Sciatic nerve (tissue), 2 donors: ENCODE results near the gene NPLOC4. TPM values are rescaled to one million over a fixed set of nuclear protein-coding genes. Genes with fewer than 3 reads are reported as not detected.
"Not testable (repeated sequence)": the region's sequence is repeated elsewhere in the genome, so short reads cannot be mapped to it uniquely, and the experiment has no call there.

Source experiments
- ATAC-seq: fragments of 200-7000 bp; cut with Tn5 transposase; one replicate; pipeline ENCODE4 v1.9.1; 2020; ENCODE audit warnings: mild to moderate bottlenecking, moderate library complexity
- DNase-seq: peaks from one replicate; pipeline ENCODE4 v3.0.0-alpha.2; 2020; ENCODE audit warnings: low spot score
- intact Hi-C: fragments of 100-400 bp; cut with DNase I; formaldehyde crosslinking; loops from one replicate; pipeline ENCODE4 v1.14.2; 2022
- total RNA-seq: library from RNA; stranded (reverse); fragmentation: NEBNext Ultra II Directional; extraction: Animal tissue kit (Norgen Biotek cat#: 25700); gene quantifications from one replicate; pipeline ENCODE4 v1.2.1, GENCODE V29; 2021
- donor health status: DM: no; HTN: no; CAD: no.
- donor health status: DM: no; HTN: no; CAD: no.

NPLOC4 gene
- total RNA-seq, 1 donor from 2014 or later: 82.3 TPM

- no peak for ATAC-seq
- intact Hi-C loops: loop anchor here (10.0 kb wide), 1 partner anchor 540 kb away; no protein-coding TSS in a partner anchor
- DNase-seq: no peak
Observed at GRCh38 chr17:81644496-81644895, 7.6 kb upstream of the NPLOC4 start.

DNA sequence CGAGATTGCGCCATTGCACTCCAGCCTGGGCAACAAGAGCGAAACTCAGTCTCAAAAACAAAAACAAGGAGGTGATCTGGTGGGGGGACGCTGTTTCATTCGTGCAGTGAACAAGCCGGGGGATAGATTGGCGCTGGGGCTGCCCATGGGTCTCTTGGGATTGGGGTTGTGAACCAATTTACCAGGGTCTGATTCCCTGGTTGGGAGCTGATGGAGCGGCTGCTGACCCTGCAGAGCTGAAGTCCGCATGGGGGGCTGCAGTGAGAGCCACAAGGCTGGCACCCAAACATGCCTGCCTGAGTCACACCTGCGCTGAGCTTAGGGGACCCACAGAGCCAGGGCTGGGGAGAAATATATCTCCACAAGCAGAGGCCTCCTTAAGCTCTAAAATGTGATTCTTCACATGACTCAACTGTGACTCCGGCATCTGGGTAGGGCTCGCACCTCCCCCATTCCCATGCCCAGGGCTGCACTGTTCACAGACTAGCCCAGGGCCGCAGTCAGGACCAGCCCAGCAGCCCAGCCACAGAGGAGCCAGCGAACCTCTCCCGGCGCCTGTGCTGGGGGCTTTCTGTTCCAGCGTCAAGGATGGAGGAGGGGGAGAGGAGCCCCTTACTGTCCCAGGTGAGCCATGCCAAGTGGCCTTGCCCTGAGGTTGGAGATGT lies 5.0 kb upstream of the NPLOC4 start:
- intact Hi-C loops: loop anchor here (10.0 kb wide), 1 partner anchor 543 kb away; no protein-coding TSS in a partner anchor
- no peak for DNase-seq
- ATAC-seq: no peak

- ATAC-seq (no peak), DNase-seq (no peak)
- intact Hi-C loops: loop anchor here (10.0 kb wide), 1 partner anchor 545 kb away; no protein-coding TSS in a partner anchor
Observed at GRCh38 chr17:81640011-81640410, 3.1 kb upstream of the NPLOC4 start.

- ATAC-seq (no peak), DNase-seq (no peak)
- intact Hi-C loops: no loop called here
Observed at GRCh38 chr17:81638683-81639082, 1.8 kb upstream of the NPLOC4 start.

- no peak for DNase-seq
- ATAC-seq: peak; percentile 6
- intact Hi-C loops: no loop called here
Observed at GRCh38 chr17:81635973-81636504, 873 bp downstream of the NPLOC4 start.

DNA sequence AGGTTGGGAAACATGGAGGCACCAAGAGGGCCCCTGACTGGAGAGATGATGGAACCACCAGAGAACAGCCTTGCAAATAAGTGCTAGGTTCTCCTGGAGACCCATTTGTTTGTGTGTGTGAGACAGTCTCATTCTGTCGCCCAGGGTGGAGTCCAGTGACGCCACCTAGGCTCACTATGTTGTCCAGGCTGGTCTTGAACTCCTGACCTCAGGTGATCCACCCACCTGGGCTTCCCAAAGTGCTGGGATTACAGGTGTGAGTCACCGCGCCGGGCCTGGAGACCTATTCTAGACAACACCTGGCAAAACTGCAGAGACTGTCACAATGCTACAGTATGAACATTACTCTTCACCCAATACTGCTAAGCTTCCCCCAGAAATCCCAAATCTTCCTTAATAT lies 1.5 kb downstream of the NPLOC4 start:
- ATAC-seq: no peak
- intact Hi-C loops: no loop called here

GRCh38 chr17:81631482-81631881 lies 5.4 kb downstream of the NPLOC4 start:
- intact Hi-C loops: no loop called here
- no peak for DNase-seq
- ATAC-seq: no peak

More for the DNA sequence above, 1.5 kb downstream of the NPLOC4 start:
- no peak for DNase-seq

DNA sequence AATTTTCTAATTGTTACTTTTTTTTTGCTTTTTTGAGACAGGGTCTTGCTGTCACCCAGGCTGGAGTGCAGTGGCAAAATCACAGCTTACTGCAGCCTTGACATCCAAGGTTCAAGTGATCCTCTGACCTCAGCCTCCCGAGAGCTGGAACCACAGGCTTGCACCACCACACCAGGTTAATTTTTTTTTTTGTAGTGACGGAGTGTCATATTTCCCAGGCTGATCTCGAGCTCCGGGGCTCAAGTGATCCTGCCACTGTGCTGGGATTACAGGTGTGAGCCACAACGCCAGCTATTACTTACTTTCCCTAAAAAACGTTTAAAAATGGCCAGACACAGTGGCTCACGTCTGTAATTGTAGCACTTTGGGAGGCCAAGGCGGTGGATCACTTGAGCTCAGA lies 6.6 kb downstream of the NPLOC4 start:
- no peak for ATAC-seq
- intact Hi-C loops: no loop called here
- DNase-seq: no peak

- ATAC-seq (peak; percentile 48), DNase-seq (no peak)
- intact Hi-C loops: no loop called here
Observed at GRCh38 chr17:81621494-81622130, 15.3 kb downstream of the NPLOC4 start.

DNA sequence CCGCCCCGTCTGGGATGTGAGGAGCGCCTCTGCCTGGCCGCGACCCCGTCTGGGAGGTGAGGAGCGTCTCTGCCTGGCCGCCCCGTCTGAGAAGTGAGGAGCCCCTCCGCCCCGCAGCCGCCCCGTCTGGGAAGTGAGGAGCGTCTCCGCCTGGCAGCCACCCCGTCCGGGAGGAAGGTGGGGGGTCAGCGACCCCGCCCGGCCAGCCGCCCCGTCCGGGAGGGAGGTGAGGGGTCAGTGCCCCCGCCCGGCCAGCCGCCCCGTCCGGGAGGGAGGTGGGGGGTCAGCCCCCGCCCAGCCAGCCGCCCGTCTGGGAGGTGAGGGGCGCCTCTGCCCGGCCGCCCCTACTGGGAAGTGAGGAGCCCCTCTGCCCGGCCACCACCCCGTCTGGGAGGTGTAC lies 18.6 kb downstream of the NPLOC4 start:
- intact Hi-C loops, ATAC-seq, DNase-seq: not testable (repeated sequence)

- intact Hi-C loops: no loop called here
- ATAC-seq: no peak
- DNase-seq: no peak
Observed at GRCh38 chr17:81616877-81617276, 20.0 kb downstream of the NPLOC4 start.

DNA sequence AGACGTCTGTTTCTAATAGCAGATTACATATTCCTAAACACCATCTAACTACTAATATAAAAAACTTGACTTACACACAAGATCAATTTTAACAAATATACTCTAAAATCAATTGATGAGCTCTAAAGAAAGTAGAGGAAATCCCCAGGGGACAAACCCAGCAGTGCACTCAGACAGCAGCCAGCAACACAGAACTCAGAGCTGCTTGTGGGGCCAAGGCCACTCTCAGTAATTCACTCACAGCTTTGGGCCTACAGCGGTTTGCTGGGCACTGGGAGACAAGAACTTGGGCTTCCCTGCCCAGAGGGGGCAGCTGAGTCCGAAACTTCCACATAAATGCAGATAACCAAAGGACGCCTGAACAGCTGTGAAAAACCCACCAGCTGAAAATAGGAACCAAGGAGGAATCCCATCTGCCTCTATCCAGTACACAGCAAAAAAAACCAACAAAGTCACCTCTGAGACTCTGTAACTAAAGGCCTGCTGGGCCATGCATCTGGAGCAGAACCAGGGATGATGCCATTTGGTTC lies 21.4 kb downstream of the NPLOC4 start:
- intact Hi-C loops: no loop called here
- ATAC-seq: no peak
- no peak for DNase-seq

DNA sequence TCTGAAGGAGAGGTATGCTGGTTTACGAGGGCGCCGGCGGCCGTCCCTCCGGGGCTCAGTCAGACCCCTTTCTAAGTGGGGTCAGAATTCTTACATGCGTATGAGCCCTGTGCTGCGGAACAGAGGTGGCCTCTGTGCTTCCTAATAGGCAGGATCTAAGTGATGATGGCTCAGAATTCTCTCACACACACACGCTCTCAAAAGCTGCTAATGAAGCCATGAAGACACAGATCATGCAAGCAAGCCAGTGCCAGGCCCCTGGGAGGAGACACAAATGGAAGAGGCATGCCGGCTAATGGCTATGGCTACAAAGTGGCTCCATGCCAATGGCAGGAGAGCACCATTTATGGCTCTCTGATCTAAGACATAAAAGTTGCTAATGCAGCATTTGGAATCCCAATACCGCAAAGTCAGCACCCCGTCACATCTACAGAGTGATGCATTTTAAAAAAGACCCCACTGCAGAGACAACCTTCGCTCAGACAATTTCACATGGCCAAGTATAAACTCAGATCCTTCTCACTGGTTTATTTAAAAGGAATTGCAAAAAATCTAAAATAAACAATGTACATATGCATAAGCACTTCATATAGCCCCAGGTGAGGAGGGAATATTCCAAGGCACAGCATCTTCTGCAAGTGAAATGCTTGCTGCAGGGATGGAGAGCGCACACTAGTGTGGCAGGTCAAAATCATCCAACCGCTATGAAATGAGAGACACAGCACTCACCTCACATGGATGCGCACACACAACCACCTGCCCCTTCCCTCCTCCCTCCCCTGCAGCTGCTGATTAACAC lies 24.5 kb downstream of the NPLOC4 start:
- ATAC-seq (no peak), DNase-seq (no peak)
- intact Hi-C loops: no loop called here

- intact Hi-C loops: loop anchor here (10.0 kb wide), 1 partner anchor 355 kb away; no protein-coding TSS in a partner anchor
- no peak for DNase-seq
- ATAC-seq: no peak
Observed at GRCh38 chr17:81609541-81610311, 27.2 kb downstream of the NPLOC4 start.

GRCh38 chr17:81608605-81609004 lies 28.3 kb downstream of the NPLOC4 start:
- ATAC-seq (no peak), DNase-seq (no peak)
- intact Hi-C loops: loop anchor here (10.0 kb wide), 1 partner anchor 354 kb away; no protein-coding TSS in a partner anchor

DNA sequence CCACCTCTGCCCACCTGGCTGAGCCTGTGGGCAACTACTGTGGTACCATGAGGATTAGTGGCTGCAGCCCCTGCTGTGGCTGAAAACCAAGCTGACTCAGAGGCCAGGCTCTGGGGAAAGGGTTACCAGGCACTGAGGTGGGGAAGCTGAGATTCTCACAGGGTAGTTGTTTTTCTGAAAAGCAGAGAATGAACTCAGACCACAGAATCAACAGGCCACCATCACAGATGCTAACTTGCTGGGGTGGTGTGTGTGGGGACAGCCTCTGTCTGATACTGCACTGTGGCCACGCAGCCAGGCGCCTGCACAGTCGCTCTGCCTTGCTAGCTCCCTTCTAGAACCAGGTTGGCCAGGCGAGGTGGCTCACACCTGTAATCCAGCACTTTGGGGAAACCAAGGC lies 28.8 kb downstream of the NPLOC4 start:
- no peak for ATAC-seq
- intact Hi-C loops: loop anchor here (10.0 kb wide), 1 partner anchor 353 kb away; no protein-coding TSS in a partner anchor
- DNase-seq: no peak

- ATAC-seq (no peak), DNase-seq (no peak)
- intact Hi-C loops: loop anchor here (10.0 kb wide), 1 partner anchor 353 kb away; no protein-coding TSS in a partner anchor
Observed at GRCh38 chr17:81607431-81607830, 29.5 kb downstream of the NPLOC4 start.

DNA sequence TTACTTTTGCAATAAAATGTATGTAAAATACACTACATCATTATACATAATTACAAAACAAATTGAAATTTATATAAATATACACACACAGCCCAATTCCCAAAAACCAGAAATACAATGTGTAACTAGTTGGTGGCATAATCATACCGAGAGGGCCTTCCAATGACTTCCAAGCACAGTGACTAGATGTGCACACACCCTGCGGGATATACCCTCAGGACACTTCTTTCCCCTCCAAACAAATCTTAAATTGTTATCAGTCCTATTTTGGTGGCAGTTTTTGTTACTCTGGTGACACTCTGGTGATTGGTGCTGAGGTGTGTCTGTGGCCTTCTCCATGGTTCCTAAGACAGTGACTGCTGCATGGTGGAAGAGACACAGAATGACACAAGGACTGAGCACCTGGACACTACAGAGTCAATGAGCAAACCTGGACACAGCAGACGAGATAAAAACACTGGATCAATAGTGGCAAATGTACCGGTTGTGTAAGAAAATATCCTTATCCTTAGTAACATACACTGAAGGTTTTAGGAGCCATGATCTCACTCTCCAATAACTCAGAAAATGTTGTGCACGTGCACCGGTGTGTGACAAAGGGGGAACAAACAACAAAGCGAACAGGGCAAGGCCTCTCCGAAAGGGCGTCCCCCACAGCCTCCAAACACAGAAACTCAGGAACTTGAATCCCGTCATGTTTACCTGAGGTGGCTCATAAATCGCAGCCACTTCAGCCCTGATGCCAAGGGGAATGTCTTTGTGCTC lies 32.9 kb downstream of the NPLOC4 start:
- intact Hi-C loops: loop anchor here (10.0 kb wide), 1 partner anchor 349 kb away; no protein-coding TSS in a partner anchor
- no peak for ATAC-seq
- DNase-seq: no peak
